HG02642 (cell line): Measurements from ENCODE around the gene VAV3.

Experiments
- ATAC-seq: cut with Tn5 transposase; IDR thresholded peaks from one replicate; pipeline ENCODE4 v1.9.1; 2021; ENCODE audit warnings: mild to moderate bottlenecking; ENCODE audit not compliant: unreplicated experiment, poor library complexity

The VAV3 gene

GRCh38 chr1:107525961-107526360 is 439.0 kb downstream of the VAV3 start:
- ATAC-seq = no peak

- ATAC-seq = no peak
Measured at GRCh38 chr1:107525145-107525544, 439.8 kb downstream of the VAV3 start.

- no peak for ATAC-seq
Measured at GRCh38 chr1:107524301-107524700, 440.7 kb downstream of the VAV3 start.

GRCh38 chr1:107523736-107524135 is 441.2 kb downstream of the VAV3 start:
- no peak for ATAC-seq

- ATAC-seq = no peak
Measured at GRCh38 chr1:107523061-107523460, 441.9 kb downstream of the VAV3 start.
